HG03159 (cell line): Measurements from ENCODE around the gene PAPLN.
"Not testable (repeated sequence)": the region's sequence is repeated elsewhere in the genome, so short reads cannot be mapped to it uniquely, and the experiment has no call there.

Source experiments
- ATAC-seq: cut with Tn5 transposase; IDR thresholded peaks from one replicate; pipeline ENCODE4 v1.9.1; 2021; ENCODE audit warnings: mild to moderate bottlenecking, moderate library complexity; ENCODE audit not compliant: unreplicated experiment

PAPLN gene

DNA sequence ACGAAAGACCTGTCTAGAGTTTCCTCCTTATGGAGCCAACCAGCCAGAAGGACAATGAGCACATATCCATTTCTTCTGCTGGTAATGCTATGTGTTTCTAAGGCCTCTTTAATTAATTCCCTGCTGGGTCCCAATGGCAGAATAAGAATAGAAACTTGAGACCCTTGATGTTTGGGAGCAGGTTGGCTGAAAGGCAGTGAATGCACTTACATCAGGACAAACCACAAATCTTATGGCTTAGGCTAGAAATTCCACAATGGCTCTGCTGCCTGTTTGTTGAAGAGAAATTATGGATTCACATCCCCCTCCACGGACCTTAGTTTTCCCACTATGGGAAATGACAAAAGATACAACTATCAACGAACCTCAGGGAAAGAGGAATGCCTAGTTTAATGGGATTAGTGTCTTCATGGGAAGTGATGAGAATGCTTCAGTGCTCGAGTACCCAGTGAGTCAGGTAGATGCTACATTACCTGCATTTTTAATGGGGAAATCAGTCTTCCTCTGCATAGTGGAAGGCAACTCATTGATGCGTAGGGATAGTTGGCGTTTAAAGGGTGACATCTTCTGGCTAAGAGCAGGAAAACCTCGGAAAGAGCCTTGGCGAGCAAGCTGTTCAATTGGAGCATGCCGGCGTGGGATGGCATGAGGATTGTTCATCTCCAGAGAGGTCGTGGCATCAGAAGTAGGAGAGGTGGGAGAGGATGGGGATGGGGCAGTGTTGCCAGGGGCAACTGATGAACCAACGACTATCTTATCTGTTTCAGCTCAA is 46.5 kb downstream of the PAPLN start:
- no peak for ATAC-seq

DNA sequence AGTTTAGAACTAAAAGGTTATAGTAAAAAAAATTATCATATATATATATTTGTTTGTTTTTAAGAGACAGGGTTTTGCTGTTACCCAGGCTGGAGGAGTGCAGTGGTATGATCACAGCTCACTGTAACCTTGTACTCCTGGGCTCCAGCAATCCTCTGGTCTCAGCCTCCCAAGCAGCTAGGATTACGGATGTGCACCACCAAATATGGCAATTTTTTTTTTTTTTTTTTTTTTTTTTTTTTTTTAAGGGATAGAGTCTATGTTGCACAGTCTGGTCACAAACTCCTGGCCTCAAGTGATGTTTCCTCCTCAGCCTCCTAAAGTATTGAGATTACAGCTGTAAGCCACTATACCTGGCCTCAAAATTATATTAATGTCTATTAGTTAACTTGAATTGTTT is 48.7 kb downstream of the PAPLN start:
- ATAC-seq = no peak

DNA sequence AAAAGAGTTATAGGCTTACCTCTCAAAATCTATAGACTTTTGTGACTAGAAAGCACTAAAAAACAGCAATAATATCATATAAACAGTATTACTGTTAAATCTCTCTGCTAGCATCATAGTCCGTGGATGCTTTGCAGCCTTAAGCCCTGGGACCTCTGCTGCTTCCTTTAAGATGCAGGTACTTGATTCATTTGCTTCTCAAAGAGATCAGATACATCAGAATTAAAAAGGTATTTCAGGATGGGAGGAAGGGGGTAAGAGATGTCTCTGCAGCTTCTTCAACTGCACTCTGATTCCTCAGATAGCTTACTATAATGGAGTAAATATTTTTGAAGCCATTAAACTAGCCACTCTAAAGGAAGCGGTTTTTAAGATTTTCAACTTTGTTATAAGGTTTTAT is 49.3 kb downstream of the PAPLN start:
- no peak for ATAC-seq

DNA sequence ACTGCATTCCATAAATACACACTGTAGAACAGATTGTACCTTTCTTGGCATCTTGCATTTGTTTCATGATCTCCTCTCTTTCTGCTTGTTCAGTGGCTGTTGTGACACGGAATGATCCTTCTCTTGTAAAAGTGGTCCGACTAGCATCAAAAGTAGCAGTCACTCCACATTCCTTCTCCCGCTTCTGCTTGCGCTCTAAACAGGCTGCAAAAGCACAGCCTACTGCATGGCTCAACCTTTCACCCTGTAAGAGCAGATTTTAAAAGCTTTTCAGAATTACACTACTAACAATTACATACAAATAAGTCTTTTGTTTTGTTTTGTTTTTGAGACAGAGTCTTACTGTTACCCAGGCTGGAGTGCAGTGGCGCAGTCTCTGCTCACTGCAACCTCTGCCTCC is 49.8 kb downstream of the PAPLN start:
- no peak for ATAC-seq

DNA sequence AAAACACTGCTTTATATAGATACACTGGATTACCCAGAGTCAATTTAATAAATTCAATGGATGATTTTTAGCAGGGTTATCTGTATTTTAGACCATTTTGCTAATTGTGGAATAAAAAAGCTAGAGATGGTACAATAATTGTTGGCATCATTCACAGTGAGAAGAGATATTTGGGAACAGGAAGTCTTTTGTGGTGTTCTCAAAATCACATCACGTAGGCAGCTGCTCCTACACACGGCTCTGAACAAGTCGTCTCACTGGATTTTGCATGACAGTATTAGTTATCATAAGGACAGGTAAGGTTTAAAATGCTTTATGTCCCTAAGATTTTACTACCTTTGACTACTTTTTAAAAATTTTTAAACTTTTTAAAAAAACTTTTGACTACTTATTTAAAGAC is 52.0 kb downstream of the PAPLN start:
- ATAC-seq = no peak

DNA sequence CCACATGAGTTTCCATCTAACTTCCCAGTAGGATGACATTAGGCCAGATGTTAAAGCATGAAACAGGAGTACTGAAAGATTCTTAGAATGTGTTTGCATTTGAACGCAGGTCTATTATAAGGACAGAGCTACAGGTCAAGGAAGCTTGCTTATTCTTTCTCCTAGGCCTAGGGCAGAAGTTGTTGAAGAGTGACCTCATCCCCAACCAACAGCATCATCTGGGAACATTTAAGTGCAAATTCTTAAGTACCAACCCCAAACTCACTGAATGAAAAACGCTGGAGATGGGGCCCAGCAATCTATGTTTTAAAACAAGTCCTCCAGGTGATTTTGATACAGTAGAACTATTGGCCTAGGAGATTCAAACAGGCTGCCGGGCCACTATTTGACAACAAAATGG is 52.4 kb downstream of the PAPLN start:
- ATAC-seq = no peak

DNA sequence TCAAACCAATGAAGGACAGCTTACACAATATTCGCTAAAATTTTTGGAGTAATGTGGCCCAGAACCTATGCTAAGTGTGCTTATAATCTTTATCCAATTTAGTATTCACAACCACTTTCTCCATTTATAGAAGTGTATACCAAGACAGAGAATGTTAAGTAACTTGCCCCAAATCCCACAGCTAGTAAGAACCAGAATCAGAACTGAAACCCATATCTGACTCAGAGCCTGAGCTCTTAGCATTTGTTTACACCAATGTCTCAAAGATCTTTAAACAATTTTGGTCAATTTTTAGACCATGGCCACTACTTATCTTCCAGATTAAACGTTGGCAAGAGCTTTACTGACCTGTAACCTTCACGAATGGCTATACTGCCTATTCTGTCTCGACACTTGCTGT is 53.0 kb downstream of the PAPLN start:
- ATAC-seq = no peak

DNA sequence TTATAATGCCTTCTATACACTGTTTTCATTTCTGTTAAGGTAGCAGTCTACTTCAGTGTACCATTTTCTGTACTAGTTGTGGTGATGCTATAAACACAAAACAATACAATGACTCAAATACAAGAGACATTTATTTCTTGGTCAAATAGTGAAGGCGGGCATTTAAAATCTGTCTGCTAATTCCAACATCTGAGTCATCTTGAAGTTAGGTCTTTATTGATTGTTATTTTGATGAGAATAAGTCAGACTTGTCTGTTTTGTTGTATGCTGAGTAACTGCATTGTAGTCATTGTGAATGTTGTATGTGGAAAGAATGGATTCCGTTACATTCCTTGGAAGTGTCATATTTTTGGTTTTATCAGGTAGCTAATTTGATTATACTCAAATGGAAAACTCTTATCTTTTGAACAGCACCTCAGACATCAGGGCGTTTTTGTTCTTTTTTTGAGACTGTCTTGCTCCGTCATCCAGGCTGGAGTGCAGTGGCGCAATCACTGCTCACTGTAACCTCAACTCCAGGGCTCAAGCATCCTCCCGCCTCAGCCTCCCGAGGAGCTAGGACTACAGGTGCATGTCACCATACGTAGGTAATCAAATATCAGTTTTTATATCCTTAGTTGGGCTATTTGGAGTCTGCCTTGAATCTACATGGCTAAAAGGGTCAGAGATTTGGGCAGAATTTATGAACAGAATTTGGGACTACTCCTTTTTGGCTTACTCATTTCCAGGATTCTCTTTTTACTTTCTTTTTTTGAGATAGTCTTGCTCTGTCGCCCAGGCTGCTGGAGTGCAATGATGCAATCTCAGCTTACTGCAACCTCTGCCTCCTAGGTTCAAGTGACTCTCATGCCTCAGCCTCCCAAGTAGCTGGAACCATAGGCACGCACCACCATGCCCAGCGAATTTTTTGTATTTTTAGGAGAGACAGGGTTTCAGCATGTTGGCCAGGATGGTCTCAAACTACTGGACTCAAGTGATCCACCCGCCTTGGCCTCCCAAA is 56.8 kb downstream of the PAPLN start:
- no peak for ATAC-seq

DNA sequence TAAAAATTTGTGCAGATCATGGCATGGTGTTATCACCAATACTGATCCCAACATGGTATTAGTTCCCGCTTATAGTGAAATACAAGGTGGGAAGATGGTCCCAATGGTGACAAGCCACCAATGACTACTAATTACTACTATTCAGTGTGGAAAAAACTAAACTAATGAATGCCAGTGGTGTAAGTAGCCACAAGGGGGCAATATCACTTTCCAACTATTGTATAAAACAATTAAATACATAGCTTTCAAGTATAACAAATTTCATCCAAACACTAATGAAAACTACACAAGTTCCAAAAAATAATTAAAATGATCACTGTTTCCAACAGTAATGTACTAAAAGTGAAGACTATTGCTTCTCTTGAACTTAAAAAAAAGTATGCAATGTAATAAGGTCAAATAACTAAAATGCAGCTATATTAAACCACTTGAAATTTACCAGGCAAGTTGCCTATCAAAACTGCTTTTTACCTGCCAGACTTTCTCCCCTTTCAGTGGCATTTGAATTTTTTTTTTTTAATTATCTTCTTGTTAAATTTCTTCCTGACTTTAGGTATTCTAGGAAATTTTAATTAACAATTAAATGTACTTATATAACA is 58.0 kb downstream of the PAPLN start:
- no peak for ATAC-seq

DNA sequence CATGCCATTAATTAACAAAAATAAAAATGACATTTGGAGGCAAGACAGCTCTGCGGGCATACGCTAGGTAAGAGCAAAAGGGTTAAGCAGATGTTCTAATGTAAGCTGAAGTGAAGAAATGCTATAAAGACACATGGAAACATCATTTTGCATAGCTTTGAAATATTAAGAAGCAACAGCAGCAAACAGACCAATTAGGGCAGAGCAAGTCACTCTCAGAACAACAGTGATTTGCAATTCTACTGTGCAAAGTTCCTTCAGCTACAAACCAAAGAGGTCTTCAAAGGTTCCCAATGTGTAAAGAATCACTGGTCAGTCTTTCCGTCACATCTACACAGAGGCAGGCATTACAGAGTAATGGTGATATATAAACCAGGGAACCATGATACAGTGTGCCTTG is 68.2 kb downstream of the PAPLN start:
- ATAC-seq = no peak

DNA sequence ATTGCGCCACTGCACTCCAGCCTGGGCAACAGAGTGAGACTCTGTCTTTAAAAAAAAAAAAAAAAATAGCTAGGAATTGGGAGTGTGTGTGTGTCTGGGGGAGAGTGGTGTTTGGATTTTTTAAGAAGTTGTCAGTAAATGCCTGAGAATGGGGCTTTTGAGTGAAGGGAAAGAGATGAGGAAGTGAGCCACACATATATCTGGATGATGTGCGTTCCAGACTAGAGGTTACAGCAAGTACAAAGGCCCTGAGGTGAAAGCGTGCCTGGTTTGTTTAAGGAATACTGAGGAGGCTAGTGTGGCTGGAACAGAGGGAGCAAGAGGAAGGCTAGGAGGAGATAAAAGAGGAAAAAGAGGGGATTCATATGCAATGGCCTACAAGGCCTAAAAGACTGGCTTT is 70.0 kb downstream of the PAPLN start:
- no peak for ATAC-seq

DNA sequence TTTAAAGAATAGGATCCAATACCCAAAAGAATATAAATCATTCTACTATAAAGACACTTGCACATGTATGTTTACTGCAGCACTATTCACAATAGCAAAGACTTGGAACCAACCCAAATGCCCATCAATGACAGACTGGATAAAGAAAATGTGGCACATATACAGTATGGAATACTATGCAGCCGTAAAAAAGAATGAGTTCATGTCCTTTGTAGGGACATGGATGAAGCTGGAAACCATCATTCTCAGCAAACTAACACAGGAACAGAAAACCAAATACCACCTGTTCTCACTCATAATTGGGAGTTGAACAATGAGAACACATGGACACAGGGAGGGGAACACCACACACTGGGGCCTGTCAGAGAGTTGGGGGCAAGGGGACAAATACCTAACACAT is 71.9 kb downstream of the PAPLN start:
- ATAC-seq = not testable (repeated sequence)

DNA sequence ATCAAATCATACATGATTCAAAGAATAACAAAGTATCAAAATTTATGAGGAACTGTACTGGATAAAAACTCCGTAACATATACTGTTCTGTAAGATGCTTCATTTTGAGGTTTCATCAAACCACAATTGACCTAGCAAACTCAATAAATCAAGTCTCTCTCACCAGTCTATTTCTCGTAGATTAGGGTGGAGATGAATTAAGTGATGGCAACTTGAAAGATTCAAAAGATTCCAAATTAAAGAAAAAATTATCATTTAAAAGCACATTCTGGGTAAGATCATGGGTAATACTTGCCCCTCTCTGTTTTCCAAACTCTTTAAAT is 74.4 kb downstream of the PAPLN start:
- no peak for ATAC-seq

DNA sequence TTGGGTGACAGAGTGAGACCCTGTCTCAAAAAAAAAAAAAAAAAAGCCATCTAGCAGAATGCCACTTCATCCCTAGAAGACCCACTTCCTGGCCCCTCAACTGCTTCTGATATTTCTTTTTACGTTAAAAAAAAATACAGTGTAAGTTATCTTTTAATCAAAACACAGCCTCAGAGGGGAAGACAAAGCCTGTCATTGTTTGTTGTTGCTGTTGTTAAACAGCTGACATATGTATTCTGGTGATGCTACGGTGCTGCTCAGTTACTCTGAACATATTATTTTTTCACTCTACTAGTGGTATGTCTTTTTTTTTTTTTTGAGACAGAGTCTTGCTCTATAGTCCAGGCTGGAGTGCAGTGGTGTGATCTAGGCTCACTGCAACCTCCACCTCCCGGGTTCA is 75.4 kb downstream of the PAPLN start:
- ATAC-seq = no peak

DNA sequence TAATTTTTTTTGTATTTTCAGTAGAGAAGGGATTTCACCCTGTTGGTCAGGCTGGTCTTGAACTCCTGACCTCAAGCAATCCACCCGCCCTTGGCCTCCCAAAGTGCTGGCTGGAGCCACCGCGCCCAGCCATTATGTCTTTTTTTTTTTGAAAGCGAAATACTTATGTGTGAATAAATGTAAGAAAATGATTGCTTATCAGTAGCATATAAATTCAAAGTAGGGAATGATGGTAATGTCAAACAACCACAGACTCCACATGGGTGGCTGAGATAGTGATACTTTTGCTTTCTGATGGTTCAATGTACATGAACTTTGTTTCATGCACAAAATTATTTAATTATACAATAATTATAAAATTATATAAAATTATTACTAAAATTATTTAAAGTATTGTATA is 75.8 kb downstream of the PAPLN start:
- no peak for ATAC-seq

DNA sequence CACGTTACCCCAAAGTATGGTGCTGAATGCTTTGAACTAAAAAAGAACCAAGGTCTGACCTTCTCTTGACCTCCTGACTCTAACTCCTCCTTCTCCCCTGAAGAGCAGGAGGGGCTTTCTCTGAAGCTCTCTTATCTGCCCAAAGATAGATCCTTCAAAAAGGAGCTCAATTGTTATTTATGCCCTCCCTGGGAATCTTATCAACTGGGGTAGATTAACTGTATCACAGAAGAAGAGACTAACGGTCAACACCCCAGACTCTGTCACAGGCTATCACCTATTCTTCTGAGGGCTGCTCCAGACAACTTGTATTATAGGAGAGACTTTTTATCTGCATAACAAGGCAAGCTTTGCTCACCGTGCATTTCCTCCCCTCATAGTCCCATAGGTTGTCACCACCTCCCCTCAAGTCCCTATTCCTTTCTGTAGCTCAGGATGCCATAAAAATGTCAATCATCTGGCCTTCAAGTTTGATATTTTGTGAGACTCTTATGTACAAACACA is 86.6 kb downstream of the PAPLN start:
- no peak for ATAC-seq
